Gastrocnemius medialis (tissue), 4 donors: ENCODE data around the gene KRTAP5-7. TPM values are rescaled to one million over a fixed set of nuclear protein-coding genes. Genes with fewer than 3 reads are reported as not detected.
"Not testable (repeated sequence)": the region's sequence is repeated elsewhere in the genome, so short reads cannot be mapped to it uniquely, and the experiment has no call there.

Source experiments
- ATAC-seq, 2 donors: fragments of 150-250 bp; one replicate each; pipeline ENCODE4 v1.9.1; 2016
- DNase-seq, 2 donors: peaks; one replicate each; pipeline ENCODE4 v3.0.0-alpha.2; 2019
- H3K27ac ChIP-seq, 4 donors: fragments of 200-600 bp; sonication (generic); 1 replicate in 1 of 4; 2 replicates in 3 of 4; pipeline ENCODE4 v1.5.1; 2016 to 2018; ENCODE audit warnings: mild to moderate bottlenecking in 2 of 4, moderate library complexity in 1 of 4
- H3K27me3 ChIP-seq, 3 donors: fragments of 200-600 bp; sonication (generic) in 2 of 3; 1 replicate in 1 of 3; 2 replicates in 2 of 3; pipeline versions ENCODE4 v1.5.1 to v1.6.0; 2016 to 2019; ENCODE audit warnings: mild to moderate bottlenecking in 1 of 3, moderate library complexity in 1 of 3
- H3K36me3 ChIP-seq, 2 donors: fragments of 200-600 bp; sonication (generic) in 1 of 2; one replicate each; pipeline ENCODE4 v1.5.1; 2017 to 2018
- H3K4me1 ChIP-seq, 2 donors: fragments of 200-600 bp; sonication (generic) in 1 of 2; one replicate each; pipeline ENCODE4 v1.5.1; 2016 to 2017; ENCODE audit warnings: mild to moderate bottlenecking in 2 of 2
- H3K4me3 ChIP-seq, 4 donors: fragments of 200-600 bp; sonication (generic) in 3 of 4; 1 replicate in 1 of 4; 2 replicates in 3 of 4; pipeline ENCODE4 v1.5.1; 2016 to 2019; ENCODE audit warnings: mild to moderate bottlenecking in 2 of 4
- H3K9me3 ChIP-seq, 3 donors: fragments of 200-600 bp; sonication (generic) in 2 of 3; 1 replicate in 1 of 3; 2 replicates in 2 of 3; pipeline ENCODE4 v1.5.1; 2016 to 2019
- CTCF ChIP-seq, 5 experiments: fragments of 450-650 bp in 3 of 5; fragments of 200-600 bp in 2 of 5; sonication (generic) in 2 of 5; IDR thresholded peaks in 4 of 5; conservative IDR thresholded peaks in 1 of 5; 1 replicate in 4 of 5; 2 replicates in 1 of 5; pipeline ENCODE4 v1.5.1; 2016 to 2019; ENCODE audit warnings: antibody characterized with exemption in 5 of 5, mild to moderate bottlenecking in 3 of 5, moderate library complexity in 3 of 5
- POLR2A ChIP-seq, 2 donors: fragments of 450-650 bp; IDR thresholded peaks; one replicate each; pipeline ENCODE4 v1.6.1; 2017; ENCODE audit warnings: antibody characterized with exemption in 2 of 2, mild to moderate bottlenecking in 2 of 2, moderate library complexity in 2 of 2
- in situ Hi-C, 4 donors: fragments of 200-750 bp; cut with MboI; loops; one replicate each; pipeline versions ENCODE4 v1.15.0 to v1.8.0; 2017; ENCODE audit warnings: low sequenced_read_pairs in 4 of 4
- intact Hi-C: fragments of 100-400 bp; cut with DNase I; formaldehyde crosslinking; loops from one replicate; pipeline ENCODE4 v1.15.1; 2023; ENCODE audit warnings: low total_unique reads
- total RNA-seq, 4 donors: library from RNA; depleted of rRNA; stranded (reverse); fragments of >200 nt; gene quantifications; one replicate each; pipeline versions ENCODE4 v1.1.0 to v1.2.3, GENCODE V29; 2016

Gene KRTAP5-7
- not detected for total RNA-seq

- H3K4me1 ChIP-seq, intact Hi-C loops, H3K4me3 ChIP-seq, DNase-seq, H3K27me3 ChIP-seq, H3K36me3 ChIP-seq, H3K27ac ChIP-seq, H3K9me3 ChIP-seq, ATAC-seq, in situ Hi-C loops: not testable (repeated sequence)
Observed at GRCh38 chr11:71526796-71527575, at the start of gene KRTAP5-7. KRTAP5-7 (plus strand) TSS chr11:71527267; CDS start chr11:71527301, 34 bp downstream.

GRCh38 chr11:71477641-71478527 is 49.2 kb upstream of the KRTAP5-7 start:
- in situ Hi-C loops, result no loop called here
- H3K4me3 ChIP-seq, result no peak overlapping the region
- TF ChIP-seq POLR2A (IDR thresholded peaks at IDR 0.05) (no peak), CTCF (IDR thresholded peaks at IDR 0.05 in 4 of 5, conservative IDR thresholded peaks at IDR 0.05 in 1 of 5) (no peak)
- no peaks in the 10 kb centered on the region for H3K27me3 ChIP-seq
- no peak for ATAC-seq
- DNase-seq, result no peak
- H3K27ac ChIP-seq, result no peak overlapping the region
- peaks cover 0 to 87% of the 10 kb centered on the region in 2 donors for H3K36me3 ChIP-seq
- no peaks in the 10 kb centered on the region for H3K9me3 ChIP-seq
- intact Hi-C loops, result no loop called here
- H3K4me1 ChIP-seq, result no peaks in the 10 kb centered on the region

GRCh38 chr11:71478528-71478840 is 48.6 kb upstream of the KRTAP5-7 start:
- TF ChIP-seq POLR2A (IDR thresholded peaks at IDR 0.05) (no peak), CTCF (IDR thresholded peaks at IDR 0.05 in 4 of 5, conservative IDR thresholded peaks at IDR 0.05 in 1 of 5) (no peak)
- DNase-seq, result no peak
- Histone ChIP-seq H3K4me1 (no peaks in the 10 kb centered on the region), H3K4me3 (no peak overlapping the region), H3K9me3 (no peaks in the 10 kb centered on the region), H3K27ac (no peak overlapping the region), H3K27me3 (no peaks in the 10 kb centered on the region), H3K36me3 (peaks cover 0 to 87% of the 10 kb centered on the region in 2 donors)
- intact Hi-C loops (no loop called here), in situ Hi-C loops (no loop called here)
- ATAC-seq, result no peak

GRCh38 chr11:71481101-71481960 is 45.7 kb upstream of the KRTAP5-7 start:
- Histone ChIP-seq H3K4me3 (no peak overlapping the region), H3K4me1 (no peaks in the 10 kb centered on the region), H3K27me3 (no peaks in the 10 kb centered on the region), H3K36me3 (peaks cover 0 to 87% of the 10 kb centered on the region in 2 donors), H3K27ac (no peak overlapping the region), H3K9me3 (no peaks in the 10 kb centered on the region)
- ATAC-seq, result no peak
- DNase-seq, result no peak
- in situ Hi-C loops (no loop called here), intact Hi-C loops (no loop called here)
- TF ChIP-seq POLR2A (IDR thresholded peaks at IDR 0.05) (no peak), CTCF (IDR thresholded peaks at IDR 0.05 in 4 of 5, conservative IDR thresholded peaks at IDR 0.05 in 1 of 5) (no peak)
